Measurements from ENCODE around the gene NR1I3. TPM values are rescaled to one million over a fixed set of nuclear protein-coding genes. Genes with fewer than 3 reads are reported as not detected.

Gene NR1I3
- total RNA-seq, 1 experiment from 2014 or later = not detected

DNA sequence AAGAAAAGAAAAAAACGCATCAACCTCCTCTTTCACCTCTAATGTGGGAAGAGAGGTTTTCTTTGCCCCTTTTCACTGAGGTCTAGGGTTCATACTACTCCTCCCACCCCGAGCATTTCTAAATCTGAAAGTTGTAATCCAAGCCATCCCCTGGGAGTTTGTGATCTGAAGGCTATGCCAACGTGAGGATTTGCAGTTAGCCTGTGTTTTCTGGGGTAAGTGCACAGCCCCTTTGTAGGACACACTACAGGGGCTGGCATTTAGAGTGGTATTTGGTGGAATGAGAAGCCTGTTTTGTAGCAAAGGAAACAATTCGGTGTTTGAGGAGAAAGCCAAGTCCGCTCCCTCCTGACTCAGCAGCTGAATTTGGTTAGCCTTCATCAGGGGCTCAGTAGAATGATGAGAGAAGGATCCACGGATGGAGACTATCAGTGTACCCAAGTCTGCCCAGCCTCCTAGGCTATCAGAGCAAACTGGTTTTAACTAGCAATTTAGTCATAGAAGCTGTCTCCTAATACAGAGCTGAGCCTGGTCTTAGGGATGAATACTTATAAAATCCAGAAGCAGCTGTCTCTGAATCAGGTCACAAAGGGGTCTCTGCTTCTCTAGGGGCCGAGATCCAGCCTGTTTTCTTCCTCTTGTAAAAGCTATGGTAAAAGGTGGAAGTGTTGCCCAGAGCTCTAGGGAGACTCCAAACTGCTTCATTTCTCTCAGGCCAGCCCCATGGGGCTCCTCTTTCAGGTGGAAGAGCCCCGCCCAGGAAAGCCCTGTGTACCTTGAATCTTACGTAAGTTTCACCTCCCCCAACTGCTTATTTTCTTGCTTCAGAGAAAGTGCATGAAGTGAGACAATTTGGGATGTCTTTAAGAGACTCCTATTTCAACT, 22.6 kb upstream of the NR1I3 start:
- no peak overlapping the region for H3K4me3 Mint-ChIP-seq
- Histone ChIP-seq H3K79me2 (ENCODE audit: insufficient read depth, low read length) (no peaks in the 10 kb centered on the region), H4K20me1 (ENCODE audit: control insufficient read depth, insufficient read depth, insufficient read length) (no peaks in the 10 kb centered on the region), H3K56ac (ENCODE audit: insufficient read length, low read depth, low read length) (no peak overlapping the region), H3K4me2 (ENCODE audit: insufficient read depth, insufficient read length, low read length) (no peak overlapping the region), H2BK120ac (ENCODE audit: low read depth, low read length, poor library complexity, severe bottlenecking) (no peak overlapping the region), H3K27me3 (ENCODE audit: insufficient read depth, low read length) (peaks cover 12% of the 10 kb centered on the region; the same call in 1 of the 2 replicates), H2BK20ac (ENCODE audit: low read depth, low read length, poor library complexity, severe bottlenecking) (no peak overlapping the region), H3K9ac (ENCODE audit: extremely low read depth, insufficient read length, low read length) (no peak overlapping the region), H2BK5ac (ENCODE audit: insufficient read length, low read length) (no peak overlapping the region), H2BK12ac (ENCODE audit: insufficient read length, low read depth, low read length) (no peak overlapping the region), H2AK5ac (ENCODE audit: insufficient read length, low read length) (no peak overlapping the region), H3K9me3 (ENCODE audit: control insufficient read depth, low read depth, low read length) (peaks cover 6% of the 10 kb centered on the region), H3K4me1 (ENCODE audit: insufficient read depth, low read length) (peaks cover 5% of the 10 kb centered on the region; the same call in 1 of the 2 replicates), H3K4ac (ENCODE audit: low read depth, low read length) (no peak overlapping the region), H3T11ph (ENCODE audit: low read length) (no peak overlapping the region), H4K91ac (ENCODE audit: insufficient read length, low read depth, low read length) (no peak overlapping the region), H3K27ac (ENCODE audit: insufficient read length, low read depth, low read length) (no peak overlapping the region), H2AFZ (ENCODE audit: low read length) (no peak overlapping the region), H3K23ac (ENCODE audit: insufficient read length, low read depth, low read length) (no peak overlapping the region), H4K8ac (replicated peaks; ENCODE audit: insufficient read length, low read depth, low read length) (no peak overlapping the region), H2BK15ac (ENCODE audit: low read depth, low read length) (no peak overlapping the region), H3K23me2 (ENCODE audit: insufficient read length, low read depth, low read length, poor library complexity, severe bottlenecking) (peaks cover 11% of the 10 kb centered on the region), H3K79me1 (ENCODE audit: insufficient read depth, low read depth, low read length, poor library complexity, severe bottlenecking) (no peaks in the 10 kb centered on the region), H3K18ac (ENCODE audit: insufficient read length, low read depth, low read length) (no peak overlapping the region), H3K14ac (ENCODE audit: insufficient read depth, low read length) (no peak overlapping the region), H4K5ac (ENCODE audit: insufficient read length, low read depth, low read length) (no peak overlapping the region)
- peaks cover 25 to 27% of the 10 kb centered on the region in 2 experiments for H3K9me3 Mint-ChIP-seq
- peaks cover 13 to 20% (median 14%) of the 10 kb centered on the region in 3 experiments for H3K36me3 Mint-ChIP-seq (ENCODE audit: insufficient read depth in 1 of 3, low read depth in 3 of 3)
- peaks cover 73% of the 10 kb centered on the region for H3K27me3 Mint-ChIP-seq (ENCODE audit: low read depth)
- TF ChIP-seq, protein P1, sequence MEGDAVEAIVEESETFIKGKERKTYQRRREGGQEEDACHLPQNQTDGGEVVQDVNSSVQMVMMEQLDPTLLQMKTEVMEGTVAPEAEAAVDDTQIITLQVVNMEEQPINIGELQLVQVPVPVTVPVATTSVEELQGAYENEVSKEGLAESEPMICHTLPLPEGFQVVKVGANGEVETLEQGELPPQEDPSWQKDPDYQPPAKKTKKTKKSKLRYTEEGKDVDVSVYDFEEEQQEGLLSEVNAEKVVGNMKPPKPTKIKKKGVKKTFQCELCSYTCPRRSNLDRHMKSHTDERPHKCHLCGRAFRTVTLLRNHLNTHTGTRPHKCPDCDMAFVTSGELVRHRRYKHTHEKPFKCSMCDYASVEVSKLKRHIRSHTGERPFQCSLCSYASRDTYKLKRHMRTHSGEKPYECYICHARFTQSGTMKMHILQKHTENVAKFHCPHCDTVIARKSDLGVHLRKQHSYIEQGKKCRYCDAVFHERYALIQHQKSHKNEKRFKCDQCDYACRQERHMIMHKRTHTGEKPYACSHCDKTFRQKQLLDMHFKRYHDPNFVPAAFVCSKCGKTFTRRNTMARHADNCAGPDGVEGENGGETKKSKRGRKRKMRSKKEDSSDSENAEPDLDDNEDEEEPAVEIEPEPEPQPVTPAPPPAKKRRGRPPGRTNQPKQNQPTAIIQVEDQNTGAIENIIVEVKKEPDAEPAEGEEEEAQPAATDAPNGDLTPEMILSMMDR (conservative IDR thresholded peaks at IDR 0.05) = no peak
- peaks cover 17 to 26% of the 10 kb centered on the region in 2 experiments for H3K4me1 Mint-ChIP-seq
- no peak overlapping the region for H3K27ac Mint-ChIP-seq
- WGBS (ENCODE audit: extremely low coverage, insufficient read length, low lambda C conversion rate) = no CpG with 5 or more reads among the region's 9 CpGs
- no peak for DNase-seq

Data from H9 (cell line).